ENCODE results near the gene U2AF2. TPM values are rescaled to one million over a fixed set of nuclear protein-coding genes. Genes with fewer than 3 reads are reported as not detected.

U2AF2 gene
- total RNA-seq, 1 donor from 2014 or later, result 194 TPM

GRCh38 chr19:55660991-55661390, 6.2 kb downstream of the U2AF2 start:
- Mint-ChIP-seq H3K4me3 (ENCODE audit: unreplicated experiment) (no peak overlapping the region), H3K9me3 (ENCODE audit: unreplicated experiment) (no peaks in the 10 kb centered on the region)

GRCh38 chr19:55661826-55662225, 7.0 kb downstream of the U2AF2 start:
- Mint-ChIP-seq H3K36me3 (ENCODE audit: low read depth, unreplicated experiment) (peaks cover 16% of the 10 kb centered on the region), H3K4me3 (ENCODE audit: unreplicated experiment) (no peak overlapping the region), H3K9me3 (ENCODE audit: unreplicated experiment) (no peaks in the 10 kb centered on the region), H3K27me3 (ENCODE audit: low read depth, unreplicated experiment) (no peaks in the 10 kb centered on the region), H3K27ac (ENCODE audit: unreplicated experiment) (no peak overlapping the region), H3K4me1 (ENCODE audit: low read depth, unreplicated experiment) (peaks cover 25% of the 10 kb centered on the region)
- FAIRE-seq (no peak), DNase-seq (ENCODE audit: low read depth) (no peak)
- H3K9ac ChIP-seq (ENCODE audit: low read length), result no peak overlapping the region
- peaks cover 93% of the 10 kb centered on the region for H3K79me2 ChIP-seq (ENCODE audit: insufficient read depth, low read length)
- H3K27ac ChIP-seq (ENCODE audit: low read depth, low read length), result no peak overlapping the region
- no peak overlapping the region for H3K4me3 ChIP-seq (ENCODE audit: insufficient read depth, low read depth, low read length)
- H3K36me3 ChIP-seq (ENCODE audit: insufficient read depth, low read length), result peaks cover 29% of the 10 kb centered on the region
- no peaks in the 10 kb centered on the region for H3K27me3 ChIP-seq (ENCODE audit: insufficient read depth, low read length)
- TF ChIP-seq CTCF (IDR thresholded peaks at IDR 0.05; ENCODE audit: insufficient read depth, low read depth, low read length) (no peak), EZH2 (IDR thresholded peaks at IDR 0.05; ENCODE audit: insufficient read depth, low read length) (no peak)
- no peaks in the 10 kb centered on the region for H3K9me3 ChIP-seq (ENCODE audit: insufficient read depth, low read depth, low read length)
- H3K4me2 ChIP-seq (ENCODE audit: low read length), result no peak overlapping the region
- H3K4me1 ChIP-seq (ENCODE audit: insufficient read depth, low read length), result peaks cover 15% of the 10 kb centered on the region
- H4K20me1 ChIP-seq (ENCODE audit: insufficient read depth, low read length), result peaks cover 97% of the 10 kb centered on the region
- H2AFZ ChIP-seq (ENCODE audit: low read depth, low read length), result no peak overlapping the region

More at GRCh38 chr19:55660991-55661390, 6.2 kb downstream of the U2AF2 start:
- Mint-ChIP-seq H3K36me3 (ENCODE audit: low read depth, unreplicated experiment) (peaks cover 16% of the 10 kb centered on the region), H3K4me1 (ENCODE audit: low read depth, unreplicated experiment) (peaks cover 28% of the 10 kb centered on the region), H3K27ac (ENCODE audit: unreplicated experiment) (no peak overlapping the region), H3K27me3 (ENCODE audit: low read depth, unreplicated experiment) (no peaks in the 10 kb centered on the region)
- no peak for TF ChIP-seq EZH2 (IDR thresholded peaks at IDR 0.05; ENCODE audit: insufficient read depth, low read length)
- TF ChIP-seq CTCF (IDR thresholded peaks at IDR 0.05; ENCODE audit: insufficient read depth, low read depth, low read length), result no peak
- Histone ChIP-seq H3K9me3 (ENCODE audit: insufficient read depth, low read depth, low read length) (no peaks in the 10 kb centered on the region), H3K36me3 (ENCODE audit: insufficient read depth, low read length) (peaks cover 24% of the 10 kb centered on the region), H2AFZ (ENCODE audit: low read depth, low read length) (no peak overlapping the region), H3K4me2 (ENCODE audit: low read length) (no peak overlapping the region), H4K20me1 (ENCODE audit: insufficient read depth, low read length) (peaks cover 97% of the 10 kb centered on the region), H3K27me3 (ENCODE audit: insufficient read depth, low read length) (no peaks in the 10 kb centered on the region), H3K9ac (ENCODE audit: low read length) (no peak overlapping the region), H3K27ac (ENCODE audit: low read depth, low read length) (no peak overlapping the region), H3K4me1 (ENCODE audit: insufficient read depth, low read length) (peaks cover 22% of the 10 kb centered on the region), H3K4me3 (ENCODE audit: insufficient read depth, low read depth, low read length) (no peak overlapping the region), H3K79me2 (ENCODE audit: insufficient read depth, low read length) (peaks cover 93% of the 10 kb centered on the region)
- DNase-seq (ENCODE audit: low read depth), result no peak
- FAIRE-seq, result no peak

- peaks cover 14% of the 10 kb centered on the region for H3K4me1 Mint-ChIP-seq (ENCODE audit: low read depth, unreplicated experiment)
- no peaks in the 10 kb centered on the region for H3K9me3 Mint-ChIP-seq (ENCODE audit: unreplicated experiment)
- Histone ChIP-seq H4K20me1 (ENCODE audit: insufficient read depth, low read length) (peaks cover 97% of the 10 kb centered on the region), H3K9ac (ENCODE audit: low read length) (no peak overlapping the region), H3K27me3 (ENCODE audit: insufficient read depth, low read length) (no peaks in the 10 kb centered on the region), H3K36me3 (ENCODE audit: insufficient read depth, low read length) (peaks cover 29% of the 10 kb centered on the region), H3K9me3 (ENCODE audit: insufficient read depth, low read depth, low read length) (no peaks in the 10 kb centered on the region), H3K4me2 (ENCODE audit: low read length) (no peak overlapping the region), H3K27ac (ENCODE audit: low read depth, low read length) (no peak overlapping the region), H2AFZ (ENCODE audit: low read depth, low read length) (no peak overlapping the region), H3K4me1 (ENCODE audit: insufficient read depth, low read length) (no peaks in the 10 kb centered on the region), H3K4me3 (ENCODE audit: insufficient read depth, low read depth, low read length) (no peak overlapping the region), H3K79me2 (ENCODE audit: insufficient read depth, low read length) (peaks cover 92% of the 10 kb centered on the region)
- FAIRE-seq (no peak), DNase-seq (ENCODE audit: low read depth) (no peak)
- no peaks in the 10 kb centered on the region for H3K27me3 Mint-ChIP-seq (ENCODE audit: low read depth, unreplicated experiment)
- H3K36me3 Mint-ChIP-seq (ENCODE audit: low read depth, unreplicated experiment), result peaks cover 16% of the 10 kb centered on the region
- no peak overlapping the region for H3K27ac Mint-ChIP-seq (ENCODE audit: unreplicated experiment)
- no peak for TF ChIP-seq EZH2 (IDR thresholded peaks at IDR 0.05; ENCODE audit: insufficient read depth, low read length)
- no peak for TF ChIP-seq CTCF (IDR thresholded peaks at IDR 0.05; ENCODE audit: insufficient read depth, low read depth, low read length)
- H3K4me3 Mint-ChIP-seq (ENCODE audit: unreplicated experiment), result no peak overlapping the region
These were observed 9.2 kb downstream of the U2AF2 start for GRCh38 chr19:55663846-55664536.

All from astrocyte (in vitro differentiated cells and primary cell).